Measurements from ENCODE around the gene BRK1.

The BRK1 gene

DNA sequence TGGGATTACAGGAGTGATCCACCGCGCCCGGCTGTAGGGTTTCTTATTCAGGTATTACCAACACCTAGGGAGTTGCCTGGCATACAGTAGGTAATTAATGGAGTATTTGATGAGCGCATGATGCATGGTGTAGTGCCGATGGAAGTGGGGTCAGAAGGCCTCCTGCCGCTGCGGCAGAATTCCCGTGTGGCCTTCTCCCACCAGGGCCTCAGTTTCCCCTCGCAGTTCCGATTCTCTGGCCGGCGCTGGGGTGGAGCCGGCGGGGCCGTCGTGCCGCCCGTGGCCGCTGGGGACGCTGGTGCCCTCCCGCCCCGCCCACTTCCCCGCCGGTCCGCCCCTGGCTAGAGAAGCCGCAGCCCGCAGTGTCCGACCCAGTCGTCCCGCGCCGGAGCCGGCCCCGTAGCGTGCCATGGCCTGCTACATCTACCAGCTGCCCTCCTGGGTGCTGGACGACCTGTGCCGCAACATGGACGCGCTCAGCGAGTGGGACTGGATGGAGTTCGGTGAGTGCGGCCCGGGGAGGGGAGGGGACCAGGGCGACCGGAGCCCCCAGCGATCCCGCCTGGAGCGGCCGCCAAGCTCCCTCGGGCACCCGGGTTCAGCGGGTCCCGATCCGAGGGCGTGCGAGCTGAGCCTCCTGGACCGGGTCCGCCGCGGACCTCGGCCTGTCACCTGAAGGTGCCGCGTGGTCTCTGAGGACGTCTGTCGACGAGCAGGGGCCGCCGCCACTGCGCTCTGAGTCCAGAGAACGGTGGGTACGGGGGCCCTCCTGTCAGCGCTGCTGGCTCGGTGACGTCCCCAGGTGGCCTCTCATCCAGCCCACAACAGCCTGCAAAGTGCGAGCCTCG is 49.3 kb downstream of the BRK1 start, which contains the start of gene IRAK2 (continued):
- TF ChIP-seq HOXD13 (CRISPR knock-in tag; IDR thresholded peaks at IDR 0.05; ENCODE audit: borderline replicate concordance): no peak
- no peak for TF ChIP-seq ZNF37A (tag by site-specific recombination; IDR thresholded peaks at IDR 0.05)
- TF ChIP-seq, protein P1, sequence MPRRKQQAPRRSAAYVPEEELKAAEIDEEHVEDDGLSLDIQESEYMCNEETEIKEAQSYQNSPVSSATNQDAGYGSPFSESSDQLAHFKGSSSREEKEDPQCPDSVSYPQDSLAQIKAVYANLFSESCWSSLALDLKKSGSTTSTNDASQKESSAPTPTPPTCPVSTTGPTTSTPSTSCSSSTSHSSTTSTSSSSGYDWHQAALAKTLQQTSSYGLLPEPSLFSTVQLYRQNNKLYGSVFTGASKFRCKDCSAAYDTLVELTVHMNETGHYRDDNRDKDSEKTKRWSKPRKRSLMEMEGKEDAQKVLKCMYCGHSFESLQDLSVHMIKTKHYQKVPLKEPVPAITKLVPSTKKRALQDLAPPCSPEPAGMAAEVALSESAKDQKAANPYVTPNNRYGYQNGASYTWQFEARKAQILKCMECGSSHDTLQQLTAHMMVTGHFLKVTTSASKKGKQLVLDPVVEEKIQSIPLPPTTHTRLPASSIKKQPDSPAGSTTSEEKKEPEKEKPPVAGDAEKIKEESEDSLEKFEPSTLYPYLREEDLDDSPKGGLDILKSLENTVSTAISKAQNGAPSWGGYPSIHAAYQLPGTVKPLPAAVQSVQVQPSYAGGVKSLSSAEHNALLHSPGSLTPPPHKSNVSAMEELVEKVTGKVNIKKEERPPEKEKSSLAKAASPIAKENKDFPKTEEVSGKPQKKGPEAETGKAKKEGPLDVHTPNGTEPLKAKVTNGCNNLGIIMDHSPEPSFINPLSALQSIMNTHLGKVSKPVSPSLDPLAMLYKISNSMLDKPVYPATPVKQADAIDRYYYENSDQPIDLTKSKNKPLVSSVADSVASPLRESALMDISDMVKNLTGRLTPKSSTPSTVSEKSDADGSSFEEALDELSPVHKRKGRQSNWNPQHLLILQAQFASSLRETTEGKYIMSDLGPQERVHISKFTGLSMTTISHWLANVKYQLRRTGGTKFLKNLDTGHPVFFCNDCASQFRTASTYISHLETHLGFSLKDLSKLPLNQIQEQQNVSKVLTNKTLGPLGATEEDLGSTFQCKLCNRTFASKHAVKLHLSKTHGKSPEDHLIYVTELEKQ (tag by site-specific recombination; IDR thresholded peaks at IDR 0.05; ENCODE audit: borderline replicate concordance): no peak
- TF ChIP-seq ZNF560 (tag by site-specific recombination; IDR thresholded peaks at IDR 0.05; ENCODE audit: borderline replicate concordance): no peak
- peak; percentile 77 for TF ChIP-seq ZEB2 (tag by site-specific recombination; IDR thresholded peaks at IDR 0.05)
- no peak for TF ChIP-seq ZNF521 (tag by site-specific recombination; IDR thresholded peaks at IDR 0.05)
- no peak for TF ChIP-seq ZNF175 (tag by site-specific recombination; IDR thresholded peaks at IDR 0.05)
- TF ChIP-seq, protein P2, sequence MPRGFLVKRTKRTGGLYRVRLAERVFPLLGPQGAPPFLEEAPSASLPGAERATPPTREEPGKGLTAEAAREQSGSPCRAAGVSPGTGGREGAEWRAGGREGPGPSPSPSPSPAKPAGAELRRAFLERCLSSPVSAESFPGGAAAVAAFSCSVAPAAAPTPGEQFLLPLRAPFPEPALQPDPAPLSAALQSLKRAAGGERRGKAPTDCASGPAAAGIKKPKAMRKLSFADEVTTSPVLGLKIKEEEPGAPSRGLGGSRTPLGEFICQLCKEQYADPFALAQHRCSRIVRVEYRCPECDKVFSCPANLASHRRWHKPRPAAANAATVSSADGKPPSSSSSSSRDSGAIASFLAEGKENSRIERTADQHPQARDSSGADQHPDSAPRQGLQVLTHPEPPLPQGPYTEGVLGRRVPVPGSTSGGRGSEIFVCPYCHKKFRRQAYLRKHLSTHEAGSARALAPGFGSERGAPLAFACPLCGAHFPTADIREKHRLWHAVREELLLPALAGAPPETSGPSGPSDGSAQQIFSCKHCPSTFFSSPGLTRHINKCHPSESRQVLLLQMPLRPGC (tag by site-specific recombination; IDR thresholded peaks at IDR 0.05): 0 out of 2 replicates have a peak, but pooled peaks have one; percentile 28
- TF ChIP-seq ZNF341 (tag by site-specific recombination; IDR thresholded peaks at IDR 0.05; ENCODE audit: low read depth): peak; percentile 14; the same call in 1 of the 2 replicates
- TF ChIP-seq ZNF600 (tag by site-specific recombination; IDR thresholded peaks at IDR 0.05): peak; percentile 98
- no peak for TF ChIP-seq ZNF677 (tag by site-specific recombination; IDR thresholded peaks at IDR 0.05)
- TF ChIP-seq RBAK (tag by site-specific recombination; IDR thresholded peaks at IDR 0.05): no peak
- peak; percentile 59 for TF ChIP-seq ZFHX2 (tag by site-specific recombination; conservative IDR thresholded peaks at IDR 0.05)
- TF ChIP-seq ZNF558 (tag by site-specific recombination; IDR thresholded peaks at IDR 0.05): no peak
- no peak; the same call in none of the 2 replicates for TF ChIP-seq ZNF423 (tag by site-specific recombination; IDR thresholded peaks at IDR 0.05)
- TF ChIP-seq, protein P3, sequence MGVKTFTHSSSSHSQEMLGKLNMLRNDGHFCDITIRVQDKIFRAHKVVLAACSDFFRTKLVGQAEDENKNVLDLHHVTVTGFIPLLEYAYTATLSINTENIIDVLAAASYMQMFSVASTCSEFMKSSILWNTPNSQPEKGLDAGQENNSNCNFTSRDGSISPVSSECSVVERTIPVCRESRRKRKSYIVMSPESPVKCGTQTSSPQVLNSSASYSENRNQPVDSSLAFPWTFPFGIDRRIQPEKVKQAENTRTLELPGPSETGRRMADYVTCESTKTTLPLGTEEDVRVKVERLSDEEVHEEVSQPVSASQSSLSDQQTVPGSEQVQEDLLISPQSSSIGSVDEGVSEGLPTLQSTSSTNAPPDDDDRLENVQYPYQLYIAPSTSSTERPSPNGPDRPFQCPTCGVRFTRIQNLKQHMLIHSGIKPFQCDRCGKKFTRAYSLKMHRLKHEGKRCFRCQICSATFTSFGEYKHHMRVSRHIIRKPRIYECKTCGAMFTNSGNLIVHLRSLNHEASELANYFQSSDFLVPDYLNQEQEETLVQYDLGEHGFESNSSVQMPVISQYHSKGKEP (tag by site-specific recombination; IDR thresholded peaks at IDR 0.05): no peak
- no peak for TF ChIP-seq ZNF169 (tag by site-specific recombination; IDR thresholded peaks at IDR 0.05)
- TF ChIP-seq, protein P4, sequence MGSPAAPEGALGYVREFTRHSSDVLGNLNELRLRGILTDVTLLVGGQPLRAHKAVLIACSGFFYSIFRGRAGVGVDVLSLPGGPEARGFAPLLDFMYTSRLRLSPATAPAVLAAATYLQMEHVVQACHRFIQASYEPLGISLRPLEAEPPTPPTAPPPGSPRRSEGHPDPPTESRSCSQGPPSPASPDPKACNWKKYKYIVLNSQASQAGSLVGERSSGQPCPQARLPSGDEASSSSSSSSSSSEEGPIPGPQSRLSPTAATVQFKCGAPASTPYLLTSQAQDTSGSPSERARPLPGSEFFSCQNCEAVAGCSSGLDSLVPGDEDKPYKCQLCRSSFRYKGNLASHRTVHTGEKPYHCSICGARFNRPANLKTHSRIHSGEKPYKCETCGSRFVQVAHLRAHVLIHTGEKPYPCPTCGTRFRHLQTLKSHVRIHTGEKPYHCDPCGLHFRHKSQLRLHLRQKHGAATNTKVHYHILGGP (tag by site-specific recombination; IDR thresholded peaks at IDR 0.05): no peak
- no peak for TF ChIP-seq ZNF624 (tag by site-specific recombination; IDR thresholded peaks at IDR 0.05)
- no peak for TF ChIP-seq ZNF248 (tag by site-specific recombination; IDR thresholded peaks at IDR 0.05)
- no peak for TF ChIP-seq ZNF571 (tag by site-specific recombination; IDR thresholded peaks at IDR 0.05)
- TF ChIP-seq ZNF529 (tag by site-specific recombination; IDR thresholded peaks at IDR 0.05; ENCODE audit: insufficient replicate concordance): no peak
- no peak for TF ChIP-seq ZNF202 (tag by site-specific recombination; IDR thresholded peaks at IDR 0.05; ENCODE audit: borderline replicate concordance)
- TF ChIP-seq, protein P5, sequence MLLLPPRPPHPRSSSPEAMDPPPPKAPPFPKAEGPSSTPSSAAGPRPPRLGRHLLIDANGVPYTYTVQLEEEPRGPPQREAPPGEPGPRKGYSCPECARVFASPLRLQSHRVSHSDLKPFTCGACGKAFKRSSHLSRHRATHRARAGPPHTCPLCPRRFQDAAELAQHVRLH (tag by site-specific recombination; IDR thresholded peaks at IDR 0.05): no peak
- TF ChIP-seq, protein P6, sequence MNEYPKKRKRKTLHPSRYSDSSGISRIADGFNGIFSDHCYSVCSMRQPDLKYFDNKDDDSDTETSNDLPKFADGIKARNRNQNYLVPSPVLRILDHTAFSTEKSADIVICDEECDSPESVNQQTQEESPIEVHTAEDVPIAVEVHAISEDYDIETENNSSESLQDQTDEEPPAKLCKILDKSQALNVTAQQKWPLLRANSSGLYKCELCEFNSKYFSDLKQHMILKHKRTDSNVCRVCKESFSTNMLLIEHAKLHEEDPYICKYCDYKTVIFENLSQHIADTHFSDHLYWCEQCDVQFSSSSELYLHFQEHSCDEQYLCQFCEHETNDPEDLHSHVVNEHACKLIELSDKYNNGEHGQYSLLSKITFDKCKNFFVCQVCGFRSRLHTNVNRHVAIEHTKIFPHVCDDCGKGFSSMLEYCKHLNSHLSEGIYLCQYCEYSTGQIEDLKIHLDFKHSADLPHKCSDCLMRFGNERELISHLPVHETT (tag by site-specific recombination; IDR thresholded peaks at IDR 0.05): no peak
- TF ChIP-seq ZNF157 (tag by site-specific recombination; IDR thresholded peaks at IDR 0.05): no peak
- peak; percentile 24; the same call in 1 of the 2 replicates for TF ChIP-seq ZFP69B (tag by site-specific recombination; IDR thresholded peaks at IDR 0.05)
- TF ChIP-seq ZNF76 (tag by site-specific recombination; IDR thresholded peaks at IDR 0.05; ENCODE audit: borderline replicate concordance, low read depth): peak; percentile 53; the same call in 1 of the 2 replicates
- TF ChIP-seq ZNF837 (tag by site-specific recombination; IDR thresholded peaks at IDR 0.05): no peak
- TF ChIP-seq ZNF302 (tag by site-specific recombination; IDR thresholded peaks at IDR 0.05; ENCODE audit: low read depth): no peak
- no peak for TF ChIP-seq ZNF16 (tag by site-specific recombination; IDR thresholded peaks at IDR 0.05; ENCODE audit: low read depth)

Data from HEK293 (cell line).